SK-N-SH treated with all-trans-retinoic acid at 6 μM for 48 hours (cell line): ENCODE results near the gene ARPIN.
"Not testable (repeated sequence)": the region's sequence is repeated elsewhere in the genome, so short reads cannot be mapped to it uniquely, and the experiment has no call there.

Source experiments
- ATAC-seq: fragments of 200-7000 bp; cut with Tn5 transposase; 3 replicates; pipeline ENCODE4 v1.9.1; 2020; ENCODE audit warnings: mild to moderate bottlenecking, moderate library complexity
- ARNTL ChIP-seq: fragments of 450-650 bp; formaldehyde crosslinking; IDR thresholded peaks from 2 replicates; pipeline ENCODE4 v1.5.0; 2020; ENCODE audit warnings: low read depth, mild to moderate bottlenecking, moderate library complexity, borderline replicate concordance
- BACH2 ChIP-seq: fragments of 250-450 bp; sonication (Bioruptor Pico); IDR thresholded peaks from 2 replicates; pipeline ENCODE4 v1.9.0; 2021; ENCODE audit warnings: mild to moderate bottlenecking, borderline replicate concordance
- CSDC2 ChIP-seq: fragments of 250-450 bp; sonication (Bioruptor Pico); IDR thresholded peaks from 2 replicates; pipeline ENCODE4 v1.5.0; 2020; ENCODE audit warnings: mild to moderate bottlenecking, moderate library complexity
- ESRRG ChIP-seq: fragments of 250-450 bp; sonication (Bioruptor Pico); IDR thresholded peaks from 2 replicates; pipeline ENCODE4 v1.6.1; 2021; ENCODE audit warnings: mild to moderate bottlenecking
- GLIS3 ChIP-seq: fragments of 250-450 bp; sonication (Bioruptor Pico); IDR thresholded peaks from 2 replicates; pipeline ENCODE4 v1.5.0; 2020; ENCODE audit warnings: mild to moderate bottlenecking, moderate library complexity
- PPARA ChIP-seq: fragments of 250-450 bp; sonication (Bioruptor Pico); IDR thresholded peaks from 2 replicates; pipeline ENCODE4 v1.5.0; 2020; ENCODE audit warnings: mild to moderate bottlenecking, borderline replicate concordance
- RARB ChIP-seq: fragments of 250-450 bp; sonication (Bioruptor Pico); IDR thresholded peaks from 2 replicates; pipeline ENCODE4 v1.8.0; 2021; ENCODE audit warnings: mild to moderate bottlenecking, moderate library complexity
- SNAI2 ChIP-seq: fragments of 250-450 bp; sonication (Bioruptor Pico); IDR thresholded peaks from 2 replicates; pipeline ENCODE4 v1.5.0; 2020; ENCODE audit warnings: mild to moderate bottlenecking, moderate library complexity
- TOX ChIP-seq: fragments of 250-450 bp; sonication (Bioruptor Pico); IDR thresholded peaks from 2 replicates; pipeline ENCODE4 v1.8.0; 2021; ENCODE audit warnings: mild to moderate bottlenecking, moderate library complexity, borderline replicate concordance
- ZC3H10 ChIP-seq: fragments of 250-450 bp; sonication (Bioruptor Pico); IDR thresholded peaks from 2 replicates; pipeline ENCODE4 v1.5.1; 2021; ENCODE audit warnings: mild to moderate bottlenecking, moderate library complexity
- ZFP3 ChIP-seq: fragments of 250-450 bp; sonication (Bioruptor Pico); IDR thresholded peaks from 2 replicates; pipeline ENCODE4 v1.5.0; 2020; ENCODE audit warnings: mild to moderate bottlenecking, moderate library complexity
- ZNF565 ChIP-seq: fragments of 450-650 bp; formaldehyde crosslinking; conservative IDR thresholded peaks from 2 replicates; pipeline ENCODE4 v1.5.0; 2020; ENCODE audit warnings: low read depth, mild to moderate bottlenecking, moderate library complexity
- ZNF8 ChIP-seq: fragments of 450-650 bp; formaldehyde crosslinking; IDR thresholded peaks from 2 replicates; pipeline ENCODE4 v1.5.0; 2020; ENCODE audit warnings: mild to moderate bottlenecking, moderate library complexity
- TF ChIP-seq, protein P1 (sequence below): fragments of 250-450 bp; sonication (Bioruptor Pico); IDR thresholded peaks from 2 replicates; pipeline ENCODE4 v1.5.1; 2021; ENCODE audit warnings: mild to moderate bottlenecking, moderate library complexity
- TF ChIP-seq, protein P2 (sequence below): fragments of 250-450 bp; sonication (Bioruptor Pico); IDR thresholded peaks from 2 replicates; pipeline ENCODE4 v1.8.0; 2020; ENCODE audit warnings: mild to moderate bottlenecking, moderate library complexity, borderline replicate concordance
- TF ChIP-seq, protein P3 (sequence below): fragments of 250-450 bp; sonication (Bioruptor Pico); IDR thresholded peaks from 2 replicates; pipeline ENCODE4 v1.8.0; 2021; ENCODE audit warnings: low read depth, mild to moderate bottlenecking, moderate library complexity, borderline replicate concordance
- TF ChIP-seq, protein P4 (sequence below): fragments of 250-450 bp; sonication (Bioruptor Pico); IDR thresholded peaks from 2 replicates; pipeline ENCODE4 v1.5.1; 2020; ENCODE audit warnings: low read depth, mild to moderate bottlenecking, moderate library complexity
- TF ChIP-seq, protein P5 (sequence below): fragments of 250-450 bp; sonication (Bioruptor Pico); IDR thresholded peaks from 2 replicates; pipeline ENCODE4 v1.5.0; 2020; ENCODE audit warnings: mild to moderate bottlenecking, moderate library complexity

ARPIN gene

DNA sequence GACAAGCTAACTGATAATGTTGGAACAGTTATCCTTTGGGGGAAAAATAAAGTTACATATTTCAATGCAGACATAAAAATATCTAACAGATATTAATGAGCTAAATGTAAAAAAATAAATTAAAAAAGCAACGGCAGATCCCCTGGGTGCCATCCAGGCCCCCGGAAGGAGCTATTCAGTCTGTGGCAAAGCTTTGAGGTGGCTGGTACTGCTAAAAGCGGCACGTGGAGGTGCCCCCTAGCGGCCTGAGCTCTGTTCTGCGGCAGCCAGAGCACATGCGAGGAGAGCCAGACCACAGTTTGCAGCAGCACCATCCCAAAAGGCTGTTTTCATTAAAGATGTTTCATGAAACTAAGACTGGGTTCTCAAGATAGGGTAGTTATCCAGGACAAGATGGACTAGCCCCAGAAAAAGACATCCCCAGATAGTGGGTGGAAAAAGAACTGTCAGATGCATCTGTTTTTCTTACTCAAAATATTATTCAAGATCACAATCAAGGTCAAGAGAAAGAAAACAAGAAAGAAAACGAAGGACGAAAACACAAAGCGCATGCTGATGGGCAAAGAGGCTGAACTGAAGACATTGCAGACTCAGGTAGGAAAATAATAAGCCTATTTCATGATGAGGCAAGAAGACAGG, 37.7 kb downstream of the ARPIN start:
- no peak for TF ChIP-seq RARB (CRISPR knock-in tag)
- TF ChIP-seq CSDC2 (CRISPR knock-in tag): no peak
- no peak for TF ChIP-seq ZNF565 (CRISPR knock-in tag)
- TF ChIP-seq, protein P1, sequence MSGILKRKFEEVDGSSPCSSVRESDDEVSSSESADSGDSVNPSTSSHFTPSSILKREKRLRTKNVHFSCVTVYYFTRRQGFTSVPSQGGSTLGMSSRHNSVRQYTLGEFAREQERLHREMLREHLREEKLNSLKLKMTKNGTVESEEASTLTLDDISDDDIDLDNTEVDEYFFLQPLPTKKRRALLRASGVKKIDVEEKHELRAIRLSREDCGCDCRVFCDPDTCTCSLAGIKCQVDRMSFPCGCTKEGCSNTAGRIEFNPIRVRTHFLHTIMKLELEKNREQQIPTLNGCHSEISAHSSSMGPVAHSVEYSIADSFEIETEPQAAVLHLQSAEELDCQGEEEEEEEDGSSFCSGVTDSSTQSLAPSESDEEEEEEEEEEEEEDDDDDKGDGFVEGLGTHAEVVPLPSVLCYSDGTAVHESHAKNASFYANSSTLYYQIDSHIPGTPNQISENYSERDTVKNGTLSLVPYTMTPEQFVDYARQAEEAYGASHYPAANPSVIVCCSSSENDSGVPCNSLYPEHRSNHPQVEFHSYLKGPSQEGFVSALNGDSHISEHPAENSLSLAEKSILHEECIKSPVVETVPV (CRISPR knock-in tag): no peak
- TF ChIP-seq, protein P2, sequence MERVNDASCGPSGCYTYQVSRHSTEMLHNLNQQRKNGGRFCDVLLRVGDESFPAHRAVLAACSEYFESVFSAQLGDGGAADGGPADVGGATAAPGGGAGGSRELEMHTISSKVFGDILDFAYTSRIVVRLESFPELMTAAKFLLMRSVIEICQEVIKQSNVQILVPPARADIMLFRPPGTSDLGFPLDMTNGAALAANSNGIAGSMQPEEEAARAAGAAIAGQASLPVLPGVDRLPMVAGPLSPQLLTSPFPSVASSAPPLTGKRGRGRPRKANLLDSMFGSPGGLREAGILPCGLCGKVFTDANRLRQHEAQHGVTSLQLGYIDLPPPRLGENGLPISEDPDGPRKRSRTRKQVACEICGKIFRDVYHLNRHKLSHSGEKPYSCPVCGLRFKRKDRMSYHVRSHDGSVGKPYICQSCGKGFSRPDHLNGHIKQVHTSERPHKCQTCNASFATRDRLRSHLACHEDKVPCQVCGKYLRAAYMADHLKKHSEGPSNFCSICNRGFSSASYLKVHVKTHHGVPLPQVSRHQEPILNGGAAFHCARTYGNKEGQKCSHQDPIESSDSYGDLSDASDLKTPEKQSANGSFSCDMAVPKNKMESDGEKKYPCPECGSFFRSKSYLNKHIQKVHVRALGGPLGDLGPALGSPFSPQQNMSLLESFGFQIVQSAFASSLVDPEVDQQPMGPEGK: no peak
- TF ChIP-seq, protein P3, sequence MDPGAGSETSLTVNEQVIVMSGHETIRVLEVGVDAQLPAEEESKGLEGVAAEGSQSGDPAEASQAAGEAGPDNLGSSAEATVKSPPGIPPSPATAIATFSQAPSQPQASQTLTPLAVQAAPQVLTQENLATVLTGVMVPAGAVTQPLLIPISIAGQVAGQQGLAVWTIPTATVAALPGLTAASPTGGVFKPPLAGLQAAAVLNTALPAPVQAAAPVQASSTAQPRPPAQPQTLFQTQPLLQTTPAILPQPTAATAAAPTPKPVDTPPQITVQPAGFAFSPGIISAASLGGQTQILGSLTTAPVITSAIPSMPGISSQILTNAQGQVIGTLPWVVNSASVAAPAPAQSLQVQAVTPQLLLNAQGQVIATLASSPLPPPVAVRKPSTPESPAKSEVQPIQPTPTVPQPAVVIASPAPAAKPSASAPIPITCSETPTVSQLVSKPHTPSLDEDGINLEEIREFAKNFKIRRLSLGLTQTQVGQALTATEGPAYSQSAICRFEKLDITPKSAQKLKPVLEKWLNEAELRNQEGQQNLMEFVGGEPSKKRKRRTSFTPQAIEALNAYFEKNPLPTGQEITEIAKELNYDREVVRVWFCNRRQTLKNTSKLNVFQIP: no peak
- TF ChIP-seq PPARA (CRISPR knock-in tag): no peak
- peak; percentile 100 for ATAC-seq

DNA sequence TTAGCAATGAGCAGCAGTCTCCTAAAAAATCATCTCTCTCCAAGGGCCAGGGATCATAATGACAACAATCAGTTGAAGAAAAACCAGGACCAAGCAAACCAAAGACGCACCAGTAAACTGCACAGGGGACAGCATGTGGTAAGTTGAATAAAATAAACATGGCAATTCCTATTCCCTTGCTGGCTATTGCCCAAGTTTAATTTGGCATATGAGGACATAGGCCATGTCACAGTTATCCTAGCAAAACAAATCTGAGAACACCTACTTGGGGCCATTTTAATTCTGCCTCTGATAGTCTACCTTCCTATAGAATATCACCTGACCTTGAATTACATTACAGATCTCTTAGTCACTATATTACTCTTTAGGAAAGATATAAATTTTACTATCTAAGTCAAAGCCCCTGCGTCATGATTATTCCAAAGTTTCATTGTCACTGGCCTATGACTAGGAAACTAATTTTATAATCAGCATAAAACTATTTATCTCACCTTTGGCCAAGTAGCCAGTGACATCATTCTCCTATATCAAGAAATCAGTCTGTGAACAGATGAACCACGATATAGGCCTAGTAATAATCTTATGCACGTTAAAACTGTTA, 42.0 kb downstream of the ARPIN start:
- no peak for ATAC-seq
- no peak for TF ChIP-seq ZFP3
- no peak for TF ChIP-seq ARNTL (CRISPR knock-in tag)

DNA sequence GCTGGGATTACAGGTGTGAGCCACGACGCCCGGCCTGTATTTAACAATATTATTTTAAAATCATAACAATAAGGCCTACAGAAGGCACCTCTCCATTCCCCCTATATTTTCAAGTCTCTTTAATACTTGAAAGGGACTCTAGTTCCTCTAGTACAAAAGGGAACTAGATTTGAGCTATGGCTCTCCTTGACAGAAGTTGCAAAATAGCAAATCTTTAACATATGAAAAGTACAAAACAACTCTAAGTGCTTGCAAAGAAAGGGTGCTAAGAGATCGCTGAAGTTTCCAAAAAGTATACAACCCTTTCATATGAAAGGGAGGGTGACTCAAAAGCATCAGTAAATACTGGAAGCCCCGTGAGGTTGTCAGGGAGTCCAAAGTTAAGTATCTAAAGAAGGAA, 42.7 kb downstream of the ARPIN start:
- ATAC-seq: no peak
- TF ChIP-seq, protein P1 (CRISPR knock-in tag): no peak
- TF ChIP-seq ARNTL (CRISPR knock-in tag) (no peak), TOX (CRISPR knock-in tag) (no peak), ZNF565 (CRISPR knock-in tag) (no peak), GLIS3 (CRISPR knock-in tag) (no peak), SNAI2 (no peak), ESRRG (CRISPR knock-in tag) (no peak), ZNF8 (CRISPR knock-in tag) (no peak), ZC3H10 (no peak), BACH2 (CRISPR knock-in tag) (no peak), CSDC2 (CRISPR knock-in tag) (no peak), ZFP3 (no peak), PPARA (CRISPR knock-in tag) (no peak)
- TF ChIP-seq, protein P4, sequence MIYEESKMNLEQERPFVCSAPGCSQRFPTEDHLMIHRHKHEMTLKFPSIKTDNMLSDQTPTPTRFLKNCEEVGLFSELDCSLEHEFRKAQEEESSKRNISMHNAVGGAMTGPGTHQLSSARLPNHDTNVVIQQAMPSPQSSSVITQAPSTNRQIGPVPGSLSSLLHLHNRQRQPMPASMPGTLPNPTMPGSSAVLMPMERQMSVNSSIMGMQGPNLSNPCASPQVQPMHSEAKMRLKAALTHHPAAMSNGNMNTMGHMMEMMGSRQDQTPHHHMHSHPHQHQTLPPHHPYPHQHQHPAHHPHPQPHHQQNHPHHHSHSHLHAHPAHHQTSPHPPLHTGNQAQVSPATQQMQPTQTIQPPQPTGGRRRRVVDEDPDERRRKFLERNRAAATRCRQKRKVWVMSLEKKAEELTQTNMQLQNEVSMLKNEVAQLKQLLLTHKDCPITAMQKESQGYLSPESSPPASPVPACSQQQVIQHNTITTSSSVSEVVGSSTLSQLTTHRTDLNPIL: no peak
- TF ChIP-seq, protein P5, sequence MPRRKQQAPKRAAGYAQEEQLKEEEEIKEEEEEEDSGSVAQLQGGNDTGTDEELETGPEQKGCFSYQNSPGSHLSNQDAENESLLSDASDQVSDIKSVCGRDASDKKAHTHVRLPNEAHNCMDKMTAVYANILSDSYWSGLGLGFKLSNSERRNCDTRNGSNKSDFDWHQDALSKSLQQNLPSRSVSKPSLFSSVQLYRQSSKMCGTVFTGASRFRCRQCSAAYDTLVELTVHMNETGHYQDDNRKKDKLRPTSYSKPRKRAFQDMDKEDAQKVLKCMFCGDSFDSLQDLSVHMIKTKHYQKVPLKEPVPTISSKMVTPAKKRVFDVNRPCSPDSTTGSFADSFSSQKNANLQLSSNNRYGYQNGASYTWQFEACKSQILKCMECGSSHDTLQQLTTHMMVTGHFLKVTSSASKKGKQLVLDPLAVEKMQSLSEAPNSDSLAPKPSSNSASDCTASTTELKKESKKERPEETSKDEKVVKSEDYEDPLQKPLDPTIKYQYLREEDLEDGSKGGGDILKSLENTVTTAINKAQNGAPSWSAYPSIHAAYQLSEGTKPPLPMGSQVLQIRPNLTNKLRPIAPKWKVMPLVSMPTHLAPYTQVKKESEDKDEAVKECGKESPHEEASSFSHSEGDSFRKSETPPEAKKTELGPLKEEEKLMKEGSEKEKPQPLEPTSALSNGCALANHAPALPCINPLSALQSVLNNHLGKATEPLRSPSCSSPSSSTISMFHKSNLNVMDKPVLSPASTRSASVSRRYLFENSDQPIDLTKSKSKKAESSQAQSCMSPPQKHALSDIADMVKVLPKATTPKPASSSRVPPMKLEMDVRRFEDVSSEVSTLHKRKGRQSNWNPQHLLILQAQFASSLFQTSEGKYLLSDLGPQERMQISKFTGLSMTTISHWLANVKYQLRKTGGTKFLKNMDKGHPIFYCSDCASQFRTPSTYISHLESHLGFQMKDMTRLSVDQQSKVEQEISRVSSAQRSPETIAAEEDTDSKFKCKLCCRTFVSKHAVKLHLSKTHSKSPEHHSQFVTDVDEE: no peak
- TF ChIP-seq, protein P3: no peak

DNA sequence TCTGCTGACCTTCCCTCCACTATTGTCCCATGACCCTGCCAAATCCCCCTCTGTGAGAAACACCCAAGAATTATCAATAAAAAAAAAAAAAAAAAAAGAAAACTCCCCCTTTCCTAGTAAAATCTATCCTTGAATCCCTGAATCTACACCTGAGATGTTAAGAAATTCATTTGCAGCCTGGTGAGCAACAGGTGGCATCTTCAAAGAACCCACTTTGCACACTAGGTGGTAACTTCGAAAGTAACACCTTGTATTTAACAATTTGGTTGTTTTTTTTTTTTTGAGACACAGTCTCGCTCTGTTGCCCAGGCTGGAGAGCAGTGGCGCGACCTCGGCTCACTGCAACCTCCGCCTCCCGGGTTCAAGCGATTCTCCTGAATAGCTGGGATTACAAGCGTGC, 43.3 kb downstream of the ARPIN start:
- not testable (repeated sequence) for ATAC-seq
